Chondrocyte (in vitro differentiated cells): Measurements from ENCODE around the gene RAD51B. TPM values are rescaled to one million over a fixed set of nuclear protein-coding genes. Genes with fewer than 3 reads are reported as not detected.

Experiments
- DNase-seq: peaks from one replicate; pipeline ENCODE4 v3.0.0; 2021; ENCODE audit warnings: mixed read lengths, low spot score
- H3K27ac Mint-ChIP-seq: one replicate; pipeline ENCODE4 v1.8.0; 2021; ENCODE audit warnings: mild to moderate bottlenecking, moderate library complexity, mixed read lengths; ENCODE audit not compliant: unreplicated experiment
- H3K27me3 Mint-ChIP-seq: 2 replicates; pipeline ENCODE4 v1.8.0; 2021; ENCODE audit warnings: low read depth, mixed read lengths
- H3K36me3 Mint-ChIP-seq: 2 replicates; pipeline ENCODE4 v1.8.0; 2021; ENCODE audit warnings: low read depth, mixed read lengths
- H3K4me1 Mint-ChIP-seq: 2 replicates; pipeline ENCODE4 v1.8.0; 2021; ENCODE audit warnings: low read depth, mild to moderate bottlenecking, mixed read lengths
- H3K4me3 Mint-ChIP-seq: one replicate; pipeline ENCODE4 v1.8.0; 2021; ENCODE audit warnings: mild to moderate bottlenecking, moderate library complexity, mixed read lengths; ENCODE audit not compliant: unreplicated experiment
- H3K9me3 Mint-ChIP-seq: 2 replicates; pipeline ENCODE4 v1.8.0; 2021; ENCODE audit warnings: low read depth, mixed read lengths
- CTCF ChIP-seq: fragments of 200-600 bp; sonication (generic); IDR thresholded peaks from 2 replicates; pipeline ENCODE4 v1.5.0; 2021; ENCODE audit warnings: antibody characterized with exemption, mild to moderate bottlenecking, moderate library complexity
- total RNA-seq: library from RNA; stranded (reverse); gene quantifications from 3 replicates; pipeline ENCODE4 v1.2.1, GENCODE V29; 2021

RAD51B gene
- total RNA-seq, 1 donor from 2014 or later, result 8.2 TPM

GRCh38 chr14:68552602-68553001 lies 733.0 kb downstream of the RAD51B start:
- no peaks in the 10 kb centered on the region for H3K27me3 Mint-ChIP-seq
- H3K9me3 Mint-ChIP-seq, result no peaks in the 10 kb centered on the region
- no peak overlapping the region for H3K4me3 Mint-ChIP-seq
- TF ChIP-seq CTCF, result no peak
- no peak for DNase-seq
- H3K27ac Mint-ChIP-seq, result no peak overlapping the region
- no peaks in the 10 kb centered on the region for H3K36me3 Mint-ChIP-seq
- H3K4me1 Mint-ChIP-seq, result peaks cover 58% of the 10 kb centered on the region

DNA sequence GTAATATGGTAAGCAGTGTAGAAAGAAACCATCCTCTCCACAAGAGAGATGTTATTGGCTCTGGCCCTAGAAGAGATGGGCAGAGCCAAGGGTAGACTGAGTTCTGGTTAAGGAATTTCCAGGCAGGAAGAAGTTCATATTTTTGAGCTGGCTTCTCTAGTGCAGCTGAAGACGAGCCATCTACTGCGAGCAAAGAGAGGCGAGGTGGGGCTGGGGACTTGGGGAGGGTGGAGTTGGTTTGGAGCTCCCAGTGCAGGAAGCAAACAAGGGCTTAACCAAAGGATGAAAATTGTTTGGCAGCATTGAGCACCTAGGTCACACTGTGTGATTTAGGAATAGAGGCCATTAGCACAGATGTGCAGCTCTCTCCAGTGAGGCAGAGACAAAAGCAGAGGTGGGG lies 733.7 kb downstream of the RAD51B start:
- no peak for TF ChIP-seq CTCF
- no peaks in the 10 kb centered on the region for H3K27me3 Mint-ChIP-seq
- no peaks in the 10 kb centered on the region for H3K36me3 Mint-ChIP-seq
- no peak overlapping the region for H3K27ac Mint-ChIP-seq
- H3K9me3 Mint-ChIP-seq, result no peaks in the 10 kb centered on the region
- H3K4me3 Mint-ChIP-seq, result no peak overlapping the region
- H3K4me1 Mint-ChIP-seq, result peaks cover 51% of the 10 kb centered on the region
- DNase-seq, result no peak

DNA sequence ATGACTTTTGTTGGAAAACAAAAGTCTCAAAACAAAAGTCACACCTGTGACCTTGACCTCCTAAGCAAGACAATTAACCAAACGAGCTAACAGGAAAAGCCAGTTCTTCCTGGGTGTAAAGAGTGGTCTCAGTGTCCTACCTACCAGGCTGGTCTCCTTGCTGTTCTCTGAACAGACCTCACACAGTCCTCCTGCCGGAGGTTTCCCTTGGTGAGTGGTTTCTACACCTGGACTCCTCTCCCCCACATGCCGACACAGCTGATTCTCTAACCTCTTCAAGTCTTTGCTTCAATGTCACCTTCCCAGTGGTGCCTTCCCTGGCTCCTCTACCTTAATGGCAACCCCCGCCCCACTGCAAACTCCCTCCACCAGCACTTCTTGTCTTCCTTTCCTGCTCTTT lies 734.7 kb downstream of the RAD51B start:
- Mint-ChIP-seq H3K4me3 (no peak overlapping the region), H3K36me3 (no peaks in the 10 kb centered on the region), H3K4me1 (peaks cover 42% of the 10 kb centered on the region), H3K27ac (no peak overlapping the region), H3K27me3 (no peaks in the 10 kb centered on the region), H3K9me3 (no peaks in the 10 kb centered on the region)
- no peak for TF ChIP-seq CTCF
- DNase-seq, result no peak

DNA sequence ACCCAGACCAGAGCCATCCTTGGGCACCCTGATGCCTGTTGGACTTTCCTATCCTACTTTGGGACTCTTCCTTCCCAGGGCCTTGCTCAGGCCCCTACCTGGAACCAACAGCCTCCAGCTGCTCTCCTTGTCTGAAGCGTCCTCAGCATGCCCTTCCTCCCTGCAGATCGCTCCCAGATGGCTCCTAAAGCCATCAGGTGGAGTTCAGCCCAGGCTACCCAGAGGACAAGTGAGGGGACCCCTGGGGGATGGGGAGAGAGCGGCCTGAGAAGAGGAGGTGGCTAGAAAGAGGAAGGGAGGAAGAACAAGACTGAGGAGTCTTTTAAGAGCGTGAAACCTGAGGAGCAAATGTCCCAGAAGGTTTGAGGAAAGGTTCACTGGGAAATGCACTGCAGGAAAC lies 736.7 kb downstream of the RAD51B start:
- no peak overlapping the region for H3K4me3 Mint-ChIP-seq
- no peaks in the 10 kb centered on the region for H3K9me3 Mint-ChIP-seq
- no peak for TF ChIP-seq CTCF
- no peak overlapping the region for H3K27ac Mint-ChIP-seq
- H3K27me3 Mint-ChIP-seq, result no peaks in the 10 kb centered on the region
- DNase-seq, result no peak
- peaks cover 23% of the 10 kb centered on the region for H3K4me1 Mint-ChIP-seq
- no peaks in the 10 kb centered on the region for H3K36me3 Mint-ChIP-seq

- Mint-ChIP-seq H3K27ac (no peak overlapping the region), H3K9me3 (no peaks in the 10 kb centered on the region), H3K27me3 (no peaks in the 10 kb centered on the region), H3K4me3 (no peak overlapping the region), H3K36me3 (no peaks in the 10 kb centered on the region), H3K4me1 (peaks cover 32% of the 10 kb centered on the region)
- no peak for DNase-seq
- no peak for TF ChIP-seq CTCF
Observed at GRCh38 chr14:68557648-68558047, 738.1 kb downstream of the RAD51B start.
